Measurements from ENCODE around the gene KLHL22.
"Not testable (repeated sequence)": the region's sequence is repeated elsewhere in the genome, so short reads cannot be mapped to it uniquely, and the experiment has no call there.

Gene KLHL22

DNA sequence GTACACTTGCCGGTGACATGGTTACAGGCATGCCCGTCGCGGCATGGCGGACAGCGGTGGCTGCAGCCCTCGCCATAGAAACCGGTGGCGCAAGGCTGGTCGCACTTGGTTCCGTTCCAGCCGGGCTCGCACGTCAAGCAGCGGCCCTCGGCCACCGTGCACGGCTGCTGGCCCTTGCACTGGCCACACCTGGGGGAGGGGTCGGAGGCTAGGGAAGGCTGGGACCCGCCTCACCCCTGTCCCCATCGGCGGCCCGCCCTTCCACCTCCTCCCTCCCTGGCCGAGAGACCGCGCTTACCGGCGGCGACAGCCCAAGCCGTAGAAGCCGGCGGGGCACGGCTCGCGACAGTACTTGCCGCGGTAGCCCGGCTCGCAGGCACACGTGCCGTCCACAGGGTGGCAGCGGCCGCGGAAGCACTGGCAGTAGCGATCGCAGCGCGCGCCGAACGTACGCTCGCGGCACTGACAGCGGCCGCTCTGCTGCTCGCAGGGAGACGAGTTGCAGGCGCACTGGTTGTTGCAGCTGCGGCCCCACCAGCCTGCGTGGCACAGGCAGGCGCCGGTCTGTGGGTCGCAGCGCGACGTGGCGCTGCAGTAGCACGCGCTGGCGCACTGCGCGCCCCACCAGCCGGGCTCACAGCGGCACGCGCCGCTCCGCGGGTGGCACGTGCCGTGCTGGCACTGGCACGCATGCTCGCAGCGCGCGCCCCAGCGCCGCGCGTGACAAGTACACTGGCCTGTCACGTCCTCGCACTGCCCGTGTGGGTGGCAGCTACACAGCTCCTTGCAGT lies 64.7 kb downstream of the KLHL22 start:
- no peak for DNase-seq

DNA sequence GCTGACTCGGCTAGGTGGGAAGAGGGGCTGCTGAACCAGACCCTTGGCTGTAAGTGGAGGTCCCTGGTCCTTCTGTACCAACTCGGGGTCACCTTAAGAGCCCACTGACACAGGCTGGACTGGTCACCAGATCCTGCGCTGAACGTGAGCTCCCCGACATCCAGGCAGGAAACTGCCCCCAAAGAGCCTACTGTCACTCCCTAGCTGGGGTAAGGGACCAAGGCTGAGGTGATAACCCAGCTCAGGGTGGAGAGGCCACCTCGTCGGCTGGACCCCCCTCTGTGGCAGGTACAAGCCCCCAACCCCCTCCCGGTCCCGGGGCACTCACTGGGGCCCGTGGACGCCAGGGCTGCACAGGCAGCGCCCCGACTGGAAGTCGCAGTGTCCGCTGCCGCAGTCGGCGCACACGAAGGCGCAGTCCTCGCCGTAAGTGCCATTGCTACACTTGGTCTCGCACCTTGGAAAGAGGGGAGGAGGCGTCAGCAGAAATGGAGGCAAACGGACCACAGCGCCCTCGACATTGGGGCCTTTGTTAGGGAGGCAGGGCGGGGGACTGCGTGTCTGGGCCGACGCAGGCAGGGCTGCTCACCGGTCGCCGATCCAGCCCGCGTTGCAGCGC lies 65.4 kb downstream of the KLHL22 start:
- no peak for DNase-seq

DNA sequence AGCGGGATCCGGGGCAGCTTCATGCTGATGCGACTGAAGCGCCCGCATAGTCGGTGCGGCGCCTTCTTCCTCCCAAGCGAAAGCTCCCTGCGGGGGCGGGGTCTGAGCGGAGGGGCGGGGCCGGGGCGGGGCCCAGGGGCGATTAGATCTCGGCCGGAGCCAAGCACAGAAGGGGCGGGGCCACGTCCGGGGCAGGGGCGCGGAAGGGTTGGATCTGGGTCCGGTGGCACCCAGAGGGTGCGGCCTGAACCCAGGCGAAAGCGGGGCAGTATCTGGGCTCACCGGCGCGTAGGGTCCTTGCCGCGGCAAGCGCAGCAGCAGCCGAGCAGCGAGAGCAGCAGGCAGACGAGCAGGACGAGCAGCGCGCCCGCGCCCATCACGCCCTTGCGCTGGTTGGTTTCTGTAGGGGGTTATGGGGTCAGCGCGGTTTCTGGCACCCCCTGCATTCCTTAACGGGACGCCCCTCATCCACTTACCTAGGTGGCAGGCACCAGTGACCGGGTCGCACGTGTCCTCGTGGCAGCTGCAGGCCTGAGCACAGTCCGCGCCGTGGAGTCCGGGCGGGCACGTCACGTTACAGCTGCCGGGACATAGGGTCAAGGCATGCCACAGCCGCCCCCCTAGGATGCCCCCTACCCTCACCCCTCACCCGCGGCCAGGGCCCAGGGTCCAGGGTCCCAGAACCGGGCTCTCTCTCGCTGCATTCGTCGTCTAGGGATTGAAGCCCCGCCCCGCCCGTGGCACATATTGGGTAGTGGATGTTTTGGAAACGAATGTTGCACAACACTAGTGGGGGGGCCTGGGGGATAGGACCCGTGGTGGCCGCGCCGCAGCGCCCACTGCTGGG lies 66.1 kb downstream of the KLHL22 start:
- no peak for DNase-seq

- no peak for DNase-seq
Measured at GRCh38 chr22:20428496-20429253, 66.9 kb downstream of the KLHL22 start.

DNA sequence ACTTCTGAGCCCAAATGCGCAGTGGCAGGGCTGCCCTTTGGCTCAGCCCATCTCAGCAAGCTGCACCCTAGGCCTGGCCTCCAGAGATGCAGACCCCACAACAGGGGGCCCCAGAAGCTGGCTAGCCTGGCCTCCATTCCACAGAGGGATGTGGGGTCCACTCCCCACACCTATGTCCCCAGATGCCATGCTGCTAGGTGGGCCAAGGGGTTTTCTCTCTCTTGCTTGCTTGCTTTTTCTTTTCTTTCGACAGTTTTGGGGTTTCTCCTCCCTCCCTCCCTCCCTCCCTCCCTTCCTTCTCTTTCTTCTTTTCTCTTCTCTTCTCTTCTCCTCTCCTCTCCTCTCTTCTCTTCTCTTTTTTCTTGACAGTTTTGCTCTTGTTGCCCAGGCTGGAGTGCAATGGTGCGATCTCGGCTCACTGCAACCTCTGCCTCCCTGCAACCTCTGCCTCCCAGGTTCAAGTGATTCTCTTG lies 67.6 kb downstream of the KLHL22 start:
- no peak for DNase-seq

DNA sequence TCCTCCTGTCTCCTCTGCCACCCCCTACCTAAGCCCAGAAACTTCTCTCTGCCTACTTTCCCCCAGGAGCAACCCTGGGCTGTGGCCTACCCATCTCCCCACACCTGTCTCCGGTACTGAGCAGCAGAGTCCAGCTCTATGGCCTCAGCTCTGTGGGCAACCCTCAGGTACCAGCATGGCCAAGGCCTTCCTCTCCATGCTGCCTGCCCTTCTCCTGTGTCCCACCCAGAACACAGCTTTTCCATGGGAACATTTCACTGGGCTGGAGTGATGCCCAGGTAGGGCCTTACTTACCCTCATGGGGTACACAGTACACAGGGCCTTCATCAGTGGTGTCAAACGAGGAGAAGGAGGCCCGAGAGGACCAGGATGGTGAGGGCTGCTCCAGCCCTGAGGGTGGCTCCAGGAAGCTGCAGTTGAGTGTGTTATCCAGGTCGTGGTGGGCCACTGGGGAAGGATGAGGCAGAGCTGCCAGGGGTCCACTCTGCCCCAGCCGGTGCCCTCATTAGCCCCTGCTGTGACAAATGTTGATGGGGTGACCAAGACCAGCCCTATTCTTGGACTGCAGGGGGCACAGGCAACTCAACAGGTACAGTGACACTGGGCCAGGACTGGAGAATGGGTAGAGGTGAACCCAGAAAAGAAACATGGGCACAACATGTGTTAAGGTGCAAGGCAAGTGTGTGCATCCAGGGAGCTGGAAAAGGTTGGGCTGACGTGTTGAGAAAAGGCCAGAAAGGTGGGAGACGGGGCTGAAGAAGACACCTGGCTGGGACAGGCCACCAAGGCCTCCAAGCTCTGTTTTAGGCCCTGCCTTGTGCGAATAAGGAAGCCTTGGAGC lies 68.3 kb downstream of the KLHL22 start:
- no peak for DNase-seq

DNA sequence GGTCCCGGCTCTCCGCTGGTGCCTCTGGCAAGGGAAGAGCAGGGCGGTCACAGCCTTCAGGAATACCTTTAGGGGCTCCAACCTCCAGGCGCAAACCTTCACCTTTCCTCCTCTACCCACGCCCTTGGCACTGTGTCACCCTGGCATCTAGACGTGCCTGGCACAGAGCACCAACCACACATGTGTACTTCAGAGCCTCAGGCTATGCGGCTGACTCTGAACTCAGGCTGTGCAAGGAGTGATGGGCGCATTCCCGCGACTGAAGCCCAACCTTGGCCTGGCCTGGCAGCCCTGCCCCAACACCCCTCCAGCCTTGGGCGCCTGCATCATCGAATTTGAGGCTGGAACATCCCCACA lies 69.4 kb downstream of the KLHL22 start:
- DNase-seq: no peak

GRCh38 chr22:20425566-20426258 lies 69.9 kb downstream of the KLHL22 start:
- no peak for DNase-seq

DNA sequence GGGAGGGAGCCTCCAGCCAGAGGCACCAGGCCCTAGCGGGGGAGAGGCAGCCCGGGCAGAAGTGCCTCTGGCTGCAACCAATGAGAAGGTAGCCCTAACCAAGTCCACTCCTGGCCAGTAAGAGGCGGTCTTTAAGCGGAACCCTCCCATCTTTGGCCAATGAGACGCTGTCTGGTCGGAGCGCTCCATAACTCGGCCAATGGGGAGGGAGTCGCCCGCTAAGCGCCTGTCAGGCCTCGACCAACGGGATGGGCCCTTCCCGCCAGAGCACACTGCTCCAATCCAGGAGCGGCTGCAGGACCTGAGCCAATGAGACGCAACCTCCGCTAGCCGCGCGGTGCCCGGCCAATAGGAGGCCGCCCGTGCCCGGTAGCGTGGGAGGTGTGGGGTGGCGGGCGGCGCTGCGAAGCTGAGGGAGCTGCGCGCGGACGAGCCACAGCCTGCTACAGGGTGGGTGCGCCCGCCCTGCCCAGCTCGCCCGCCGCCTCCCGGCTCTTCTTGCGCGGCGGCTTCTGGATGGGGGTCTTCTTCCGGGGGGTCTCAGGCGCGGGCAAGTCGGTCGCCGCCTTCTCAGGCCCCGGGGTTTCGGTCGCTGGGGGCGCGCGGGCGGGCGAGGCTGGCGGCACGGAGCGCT lies 70.5 kb downstream of the KLHL22 start:
- DNase-seq: no peak

DNA sequence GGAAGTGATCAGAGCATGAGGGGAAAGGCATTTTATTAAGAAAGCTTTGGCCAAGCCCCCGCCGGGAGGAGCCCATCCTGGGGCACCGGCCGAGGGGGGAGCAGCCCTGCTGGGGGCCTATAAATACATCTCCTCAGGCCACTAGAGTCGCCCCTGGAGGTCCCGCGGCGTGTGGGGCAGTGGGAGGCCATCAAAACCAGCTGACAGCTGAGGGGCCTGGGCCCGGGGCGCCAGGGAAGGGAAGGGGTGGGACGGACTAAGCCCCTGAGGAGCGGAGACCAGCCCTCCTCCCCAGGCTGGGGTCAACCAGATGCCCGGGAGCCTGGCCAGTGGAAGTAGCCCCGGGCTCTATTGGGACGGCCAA lies 71.0 kb downstream of the KLHL22 start:
- no peak for DNase-seq

GRCh38 chr22:20423906-20424551 lies 71.6 kb downstream of the KLHL22 start:
- DNase-seq: no peak

GRCh38 chr22:20423008-20423905 lies 72.3 kb downstream of the KLHL22 start:
- no peak for DNase-seq

DNA sequence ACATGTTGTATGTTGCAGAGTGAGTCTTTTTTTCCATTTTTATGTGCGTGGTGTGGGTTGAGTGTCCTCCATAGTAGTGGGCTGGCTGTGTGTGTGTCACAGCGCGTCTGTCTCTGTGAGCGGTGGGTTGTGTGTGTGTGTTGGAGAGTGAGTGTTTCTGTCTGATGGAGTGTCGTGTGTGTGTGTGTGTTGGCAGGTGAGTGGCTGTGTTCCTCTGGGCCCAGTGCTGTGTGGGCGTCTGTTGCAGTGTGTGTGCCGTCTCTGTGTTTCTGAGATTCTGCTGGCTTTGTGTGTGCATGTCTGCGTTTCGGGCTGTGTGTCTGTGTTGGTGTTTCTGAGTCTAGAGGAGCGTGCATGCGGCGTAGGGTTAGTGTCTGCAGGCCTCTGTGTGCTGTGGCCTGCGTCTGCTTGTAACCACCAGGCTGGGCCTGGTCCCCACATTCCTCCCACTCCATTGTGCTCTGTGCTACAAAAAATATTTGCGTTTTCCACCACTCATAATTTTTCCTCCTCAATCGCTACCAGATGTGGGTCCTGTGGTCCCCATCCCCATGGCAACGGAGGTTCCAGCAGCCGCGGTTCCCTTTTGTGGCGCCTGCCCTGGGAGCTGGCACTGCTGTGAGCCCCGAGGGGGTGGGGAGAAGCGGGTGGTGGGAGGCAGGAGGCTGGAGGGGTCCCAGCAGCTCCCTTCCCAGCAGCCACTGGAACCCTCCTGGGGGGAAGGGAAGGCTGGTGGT lies 73.2 kb downstream of the KLHL22 start:
- DNase-seq: no peak

DNA sequence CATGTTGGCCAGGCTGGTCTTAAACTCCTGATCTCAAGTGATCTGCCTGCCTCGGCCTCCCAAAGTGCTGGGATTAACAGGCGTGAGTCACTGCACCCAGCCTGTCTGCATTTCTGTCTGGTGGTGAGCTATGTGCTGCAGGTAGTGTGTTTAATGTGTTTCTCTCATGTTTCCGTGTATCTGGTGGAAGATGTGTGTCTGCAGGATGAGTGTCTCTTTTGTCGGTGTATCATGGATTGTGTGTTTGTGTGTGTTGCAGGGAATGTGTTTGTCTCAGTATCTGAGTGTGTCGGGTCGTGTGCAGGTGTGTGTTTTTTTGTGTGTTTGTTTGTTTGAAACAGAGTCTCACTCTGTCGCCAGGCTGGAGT lies 74.1 kb downstream of the KLHL22 start:
- DNase-seq: no peak

DNA sequence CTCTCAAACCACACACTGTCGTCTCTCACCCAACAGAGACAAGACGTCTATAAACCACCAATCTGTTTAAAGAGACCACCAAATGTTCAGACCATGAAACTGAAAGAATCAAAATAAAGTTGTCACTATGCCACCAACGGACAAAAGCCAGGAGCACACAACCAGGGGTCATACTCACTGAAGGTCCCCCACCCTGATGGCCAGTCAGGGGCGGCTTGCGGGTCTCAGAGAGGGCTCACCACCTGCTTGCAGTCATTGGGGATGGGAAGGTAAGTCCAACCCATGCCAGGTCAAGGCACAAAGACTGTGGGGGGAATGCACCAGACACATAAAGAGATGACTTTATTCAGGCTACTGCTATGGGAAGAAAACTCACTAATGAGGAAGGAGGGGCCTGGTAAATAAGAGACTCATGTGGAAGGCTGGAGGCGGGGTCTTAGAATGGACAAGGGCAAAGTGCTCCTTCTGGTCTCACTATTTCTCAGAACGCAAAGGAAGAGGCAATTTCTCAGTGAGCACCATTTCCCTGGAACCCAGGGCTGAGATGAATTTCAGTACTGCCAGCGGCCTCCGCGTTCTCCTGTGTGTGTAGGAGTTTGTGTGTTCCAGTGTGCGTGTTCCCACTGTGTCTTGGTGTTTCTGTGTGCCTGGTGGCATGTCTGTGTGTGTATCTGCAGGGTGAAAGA lies 75.3 kb downstream of the KLHL22 start:
- no peak for DNase-seq

GRCh38 chr22:20419664-20419951 lies 76.0 kb downstream of the KLHL22 start:
- DNase-seq: no peak

- DNase-seq: peak; percentile 78
Measured at GRCh38 chr22:20418211-20418788, 77.3 kb downstream of the KLHL22 start.

- DNase-seq: not testable (repeated sequence)
Measured at GRCh38 chr22:20415699-20416098, 79.9 kb downstream of the KLHL22 start.
